Bronchial epithelial cell (primary cell): ENCODE data around the gene SLC35F4. TPM values are rescaled to one million over a fixed set of nuclear protein-coding genes. Genes with fewer than 3 reads are reported as not detected.

ENCODE experiments used
- DNase-seq: peaks from one replicate; pipeline ENCODE4 v3.0.0-alpha.2; 2010; ENCODE audit warnings: low read depth
- FAIRE-seq: peaks from 2 replicates; lab custom pipeline; 2011; peaks lifted over from hg19 to GRCh38; lab: Jason Lieb, UNC
- H3K27me3 ChIP-seq: 2 replicates; pipeline ENCODE4 v1.5.1; 2011; ENCODE audit warnings: low read length; ENCODE audit not compliant: control insufficient read depth, insufficient read depth
- H3K36me3 ChIP-seq: 2 replicates; pipeline ENCODE4 v1.5.1; 2011; ENCODE audit warnings: low read length; ENCODE audit not compliant: control insufficient read depth, insufficient read depth
- H3K4me3 ChIP-seq: 2 replicates; pipeline ENCODE4 v1.5.1; 2011; ENCODE audit warnings: mild to moderate bottlenecking, low read depth, low read length, control low read depth
- total RNA-seq: library from RNA; depleted of rRNA; stranded (reverse); fragments of >200 nt; gene quantifications from 2 replicates; pipeline ENCODE4 v1.2.1, GENCODE V29; 2014
- TF ChIP-seq, protein P1 (sequence below): IDR thresholded peaks from 2 replicates; pipeline ENCODE4 v1.5.1; 2011; ENCODE audit warnings: mild to moderate bottlenecking, moderate library complexity, low read length, control low read depth, inconsistent platforms; ENCODE audit not compliant: insufficient read depth, severe bottlenecking

The SLC35F4 gene
- total RNA-seq, 1 donor from 2014 or later, result not detected

- Histone ChIP-seq H3K36me3 (no peaks in the 10 kb centered on the region), H3K4me3 (no peak overlapping the region), H3K27me3 (peaks cover 1% of the 10 kb centered on the region)
- no peak for FAIRE-seq
- TF ChIP-seq, protein P1, sequence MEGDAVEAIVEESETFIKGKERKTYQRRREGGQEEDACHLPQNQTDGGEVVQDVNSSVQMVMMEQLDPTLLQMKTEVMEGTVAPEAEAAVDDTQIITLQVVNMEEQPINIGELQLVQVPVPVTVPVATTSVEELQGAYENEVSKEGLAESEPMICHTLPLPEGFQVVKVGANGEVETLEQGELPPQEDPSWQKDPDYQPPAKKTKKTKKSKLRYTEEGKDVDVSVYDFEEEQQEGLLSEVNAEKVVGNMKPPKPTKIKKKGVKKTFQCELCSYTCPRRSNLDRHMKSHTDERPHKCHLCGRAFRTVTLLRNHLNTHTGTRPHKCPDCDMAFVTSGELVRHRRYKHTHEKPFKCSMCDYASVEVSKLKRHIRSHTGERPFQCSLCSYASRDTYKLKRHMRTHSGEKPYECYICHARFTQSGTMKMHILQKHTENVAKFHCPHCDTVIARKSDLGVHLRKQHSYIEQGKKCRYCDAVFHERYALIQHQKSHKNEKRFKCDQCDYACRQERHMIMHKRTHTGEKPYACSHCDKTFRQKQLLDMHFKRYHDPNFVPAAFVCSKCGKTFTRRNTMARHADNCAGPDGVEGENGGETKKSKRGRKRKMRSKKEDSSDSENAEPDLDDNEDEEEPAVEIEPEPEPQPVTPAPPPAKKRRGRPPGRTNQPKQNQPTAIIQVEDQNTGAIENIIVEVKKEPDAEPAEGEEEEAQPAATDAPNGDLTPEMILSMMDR, result peak; percentile 64
- peak; percentile 39 for DNase-seq
Observed at GRCh38 chr14:57871459-57872080, 5.7 kb upstream of the SLC35F4 start.

DNA sequence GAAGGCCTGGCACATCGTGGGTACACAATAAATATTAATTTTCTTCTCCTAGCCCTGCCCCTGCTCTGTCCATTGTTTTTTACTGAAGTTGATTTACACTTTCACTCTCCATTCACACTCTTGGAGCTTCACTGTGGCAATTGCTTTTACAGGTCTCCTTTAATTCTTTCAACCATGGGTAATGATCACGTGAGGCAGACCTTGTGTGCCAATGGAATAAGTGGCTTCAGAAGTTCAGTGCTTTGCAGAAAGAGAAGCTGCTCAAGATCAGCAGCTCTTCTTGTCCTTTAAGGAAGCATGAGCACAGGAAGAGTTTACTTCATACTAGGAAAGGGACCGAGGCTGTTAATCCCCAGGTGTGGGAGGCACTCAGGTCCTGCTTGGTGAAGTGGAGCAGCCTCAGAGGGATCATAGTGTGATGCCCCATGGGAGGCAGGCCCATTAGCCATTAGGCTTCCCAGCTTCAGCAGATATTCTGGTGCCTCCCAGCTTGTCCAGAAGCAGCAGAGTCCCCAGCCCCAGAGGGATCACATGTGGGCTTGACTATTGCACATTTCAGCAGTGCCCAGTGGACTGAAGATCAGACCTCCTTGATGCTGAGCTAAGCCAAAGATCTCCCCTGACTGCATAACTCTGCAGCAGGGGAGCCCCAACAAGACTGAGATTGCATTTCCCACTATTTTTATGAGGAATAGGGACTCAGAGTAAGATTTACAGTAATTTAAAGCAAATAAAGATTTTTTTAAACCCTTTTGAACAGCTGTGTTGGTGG, 5.0 kb upstream of the SLC35F4 start:
- TF ChIP-seq, protein P1, result no peak
- DNase-seq (no peak), FAIRE-seq (no peak)
- Histone ChIP-seq H3K36me3 (no peaks in the 10 kb centered on the region), H3K4me3 (no peak overlapping the region), H3K27me3 (peaks cover 5% of the 10 kb centered on the region)

DNA sequence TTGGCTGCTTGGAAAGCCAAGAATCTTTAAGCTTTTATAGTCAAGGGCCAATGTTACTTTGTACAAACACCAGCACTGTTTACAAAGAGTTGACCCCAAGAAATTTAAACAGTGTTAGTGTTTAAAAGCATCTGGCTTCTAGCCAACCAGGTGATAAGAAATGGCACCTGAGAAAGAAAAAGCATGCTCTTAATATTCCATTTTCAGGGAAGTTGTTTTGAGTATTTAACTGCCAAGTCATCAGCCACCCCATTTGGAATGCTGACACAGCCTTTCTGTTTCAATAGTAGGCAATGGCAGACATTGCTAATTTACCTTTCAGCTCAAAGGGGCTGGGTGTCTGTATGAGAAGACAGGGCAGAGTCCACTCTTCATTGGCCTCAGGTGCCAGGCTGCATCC, 3.7 kb upstream of the SLC35F4 start:
- Histone ChIP-seq H3K36me3 (no peaks in the 10 kb centered on the region), H3K27me3 (peaks cover 10% of the 10 kb centered on the region), H3K4me3 (no peak overlapping the region)
- TF ChIP-seq, protein P1, result no peak
- no peak for DNase-seq
- FAIRE-seq, result no peak

- DNase-seq, result no peak
- no peaks in the 10 kb centered on the region for H3K36me3 ChIP-seq
- no peak overlapping the region for H3K4me3 ChIP-seq
- TF ChIP-seq, protein P1, result no peak
- H3K27me3 ChIP-seq, result peaks cover 13% of the 10 kb centered on the region
- no peak for FAIRE-seq
Observed at GRCh38 chr14:57866199-57866705, 360 bp upstream of the SLC35F4 start.

GRCh38 chr14:57865066-57865402, 858 bp downstream of the SLC35F4 start:
- peaks cover 13% of the 10 kb centered on the region for H3K27me3 ChIP-seq
- no peak for FAIRE-seq
- H3K4me3 ChIP-seq, result no peak overlapping the region
- no peak for DNase-seq
- no peaks in the 10 kb centered on the region for H3K36me3 ChIP-seq
- TF ChIP-seq, protein P1, result no peak
